Calu3 (cell line): Measurements from ENCODE around the gene PLEKHM3. TPM values are rescaled to one million over a fixed set of nuclear protein-coding genes. Genes with fewer than 3 reads are reported as not detected.

Experiments
- BruUV-seq: library from RNA; stranded (reverse); fragments of 400-500 nt; replicated peaks from 2 replicates; lab custom pipeline; 2021; lab: Mats Ljungman, UMichigan
- CTCF ChIA-PET: fragments of 300-600 bp; sonication (Branson Sonifier 250); formaldehyde crosslinking; loops from one replicate; lab custom pipeline; 2022; ENCODE audit warnings: antibody characterized with exemption; lab: Charles Lee
- DNase-seq: peaks from one replicate; pipeline ENCODE4 v3.0.0; 2022
- H3K27ac Mint-ChIP-seq: one replicate; pipeline ENCODE4 v1.8.0; 2022; ENCODE audit warnings: mixed read lengths; ENCODE audit not compliant: unreplicated experiment
- H3K27me3 Mint-ChIP-seq: one replicate; pipeline ENCODE4 v1.8.0; 2022; ENCODE audit warnings: mixed read lengths; ENCODE audit not compliant: unreplicated experiment
- H3K36me3 Mint-ChIP-seq: one replicate; pipeline ENCODE4 v1.8.0; 2022; ENCODE audit warnings: mild to moderate bottlenecking, moderate library complexity, mixed read lengths; ENCODE audit not compliant: insufficient read depth, unreplicated experiment
- H3K4me1 Mint-ChIP-seq: one replicate; pipeline ENCODE4 v1.8.0; 2022; ENCODE audit warnings: mild to moderate bottlenecking, low read depth, mixed read lengths; ENCODE audit not compliant: unreplicated experiment
- H3K4me3 Mint-ChIP-seq: one replicate; pipeline ENCODE4 v1.8.0; 2022; ENCODE audit warnings: mild to moderate bottlenecking, low read depth, moderate library complexity, mixed read lengths; ENCODE audit not compliant: unreplicated experiment
- H3K9me3 Mint-ChIP-seq: one replicate; pipeline ENCODE4 v1.8.0; 2022; ENCODE audit warnings: low read depth, mixed read lengths; ENCODE audit not compliant: unreplicated experiment
- CTCF ChIP-seq: fragments of 200-600 bp; IDR thresholded peaks from one replicate; pipeline ENCODE4 v1.8.0; 2022; ENCODE audit warnings: antibody characterized with exemption; ENCODE audit not compliant: unreplicated experiment
- intact Hi-C: fragments of 100-400 bp; cut with micrococcal nuclease; formaldehyde crosslinking; loops from one replicate; pipeline ENCODE4 v1.10.0; 2022; ENCODE audit not compliant: unreplicated experiment
- total RNA-seq: library from RNA; stranded (reverse); gene quantifications from 2 replicates; pipeline ENCODE4 v1.2.3, GENCODE V29; 2022

PLEKHM3 gene
- total RNA-seq, 1 experiment from 2014 or later: 8.0 TPM

DNA sequence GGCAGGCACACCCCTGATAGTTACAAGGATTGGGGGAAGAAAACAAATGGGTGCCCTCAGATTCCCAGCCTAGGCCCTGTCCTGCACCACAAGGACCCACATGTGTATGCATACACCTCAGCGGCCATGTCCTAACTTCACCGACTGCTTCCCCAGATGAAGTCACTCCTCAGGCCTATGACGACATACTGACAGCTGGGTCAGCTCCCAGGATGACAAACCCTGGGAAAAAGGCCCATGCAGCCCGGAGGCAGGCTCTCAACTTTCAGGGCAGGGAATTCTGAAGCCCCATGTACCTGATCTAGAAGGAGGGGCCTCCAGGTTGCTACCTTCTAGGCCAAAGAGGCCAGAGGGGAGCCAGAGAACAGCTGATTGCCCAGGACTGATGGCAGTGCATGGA, 11.0 kb upstream of the PLEKHM3 start:
- Mint-ChIP-seq H3K9me3 (no peaks in the 10 kb centered on the region), H3K36me3 (peaks cover 5% of the 10 kb centered on the region), H3K27me3 (no peaks in the 10 kb centered on the region), H3K27ac (no peak overlapping the region), H3K4me3 (no peak overlapping the region), H3K4me1 (peaks cover 19% of the 10 kb centered on the region)
- CTCF ChIA-PET: interaction anchor here (0.6 kb wide), 1 partner anchor 337 kb away, joined by 3 read pairs; no protein-coding TSS in a partner anchor
- intact Hi-C loops: loop anchor here (10.0 kb wide), 1 partner anchor 402 kb away; no protein-coding TSS in a partner anchor
- no peak for TF ChIP-seq CTCF
- BruUV-seq: no TSS peak
- DNase-seq: no peak

GRCh38 chr2:208034503-208035140, 9.3 kb upstream of the PLEKHM3 start:
- peaks cover 14% of the 10 kb centered on the region for H3K4me1 Mint-ChIP-seq
- H3K9me3 Mint-ChIP-seq: no peaks in the 10 kb centered on the region
- DNase-seq: no peak
- peaks cover 5% of the 10 kb centered on the region for H3K36me3 Mint-ChIP-seq
- H3K27ac Mint-ChIP-seq: peak overlapping the region; percentile 55
- intact Hi-C loops: loop anchor here (1.0 to 10.0 kb wide), 4 partner anchors 61 to 400 kb away; no protein-coding TSS in a partner anchor
- no peak for TF ChIP-seq CTCF
- H3K4me3 Mint-ChIP-seq: no peak overlapping the region
- CTCF ChIA-PET: interaction anchor here (1.0 to 2.3 kb wide), 9 partner anchors 19 to 308 kb away, joined by 3 to 19 read pairs (median 4); no protein-coding TSS in a partner anchor
- no peaks in the 10 kb centered on the region for H3K27me3 Mint-ChIP-seq
- no TSS peak for BruUV-seq

DNA sequence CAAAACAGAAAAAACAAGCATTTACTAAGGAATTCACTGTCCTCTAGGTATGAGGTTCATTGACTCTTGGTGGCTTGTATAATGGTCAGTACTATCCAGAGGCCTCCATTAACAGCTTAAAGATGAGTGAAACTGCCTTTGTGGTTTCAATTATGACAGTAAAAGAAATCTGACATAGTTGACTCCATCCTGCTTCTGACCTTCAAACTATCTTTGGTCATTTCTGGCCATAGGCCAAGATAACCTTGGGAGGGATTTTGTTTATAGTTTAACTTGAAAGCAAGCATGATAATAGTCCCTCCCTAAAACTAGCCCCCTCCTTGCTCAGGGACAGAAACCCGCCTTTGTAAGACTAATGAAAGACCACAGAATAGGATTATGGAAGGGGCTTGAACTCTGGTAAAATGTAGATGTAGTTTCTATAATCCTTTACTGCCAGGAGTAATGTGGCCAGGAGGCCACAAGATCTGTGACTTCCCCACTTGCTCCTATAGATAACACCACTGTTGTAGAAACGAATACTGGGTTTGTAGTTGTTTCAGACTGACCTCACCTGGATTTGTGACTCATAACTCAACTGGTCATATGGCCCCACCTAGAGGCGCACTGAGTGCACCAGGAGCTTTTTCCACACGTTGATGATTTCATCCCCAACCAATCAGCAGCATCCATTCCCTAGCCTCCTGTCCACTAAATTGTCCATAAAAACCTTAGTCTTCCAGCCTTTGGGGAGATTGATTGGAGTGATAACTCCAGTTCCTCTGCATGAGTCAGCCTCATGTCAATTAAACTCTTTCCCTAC, 8.6 kb upstream of the PLEKHM3 start:
- intact Hi-C loops: loop anchor here (1.0 to 10.0 kb wide), 4 partner anchors 61 to 399 kb away; no protein-coding TSS in a partner anchor
- Mint-ChIP-seq H3K27me3 (no peaks in the 10 kb centered on the region), H3K27ac (peak overlapping the region; percentile 55), H3K4me1 (peaks cover 14% of the 10 kb centered on the region), H3K9me3 (no peaks in the 10 kb centered on the region), H3K36me3 (peaks cover 5% of the 10 kb centered on the region), H3K4me3 (no peak overlapping the region)
- BruUV-seq: no TSS peak
- DNase-seq: peak; percentile 78
- CTCF ChIA-PET: interaction anchor here (1.0 to 2.3 kb wide), 9 partner anchors 18 to 308 kb away, joined by 3 to 19 read pairs (median 4); no protein-coding TSS in a partner anchor
- TF ChIP-seq CTCF: peak; percentile 43

DNA sequence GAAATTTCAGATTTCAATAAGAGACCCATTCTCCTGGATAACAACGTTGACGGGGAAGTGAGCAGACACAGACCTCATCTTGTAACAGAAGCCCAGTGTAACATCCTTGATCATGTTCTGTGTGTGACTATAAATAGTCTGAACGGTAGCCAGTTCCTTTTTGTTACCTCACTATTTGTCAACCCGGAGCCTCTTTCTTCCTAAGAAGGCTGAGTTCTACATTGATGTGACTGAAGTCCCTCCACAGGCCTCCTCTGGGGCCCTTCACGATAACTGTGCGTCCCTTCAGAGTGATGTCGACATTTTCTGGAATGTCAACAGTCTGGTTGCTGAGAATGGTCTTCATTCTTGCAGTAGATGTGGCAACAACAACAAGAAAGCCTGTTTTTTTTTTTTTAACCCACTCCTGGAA, 6.3 kb upstream of the PLEKHM3 start:
- intact Hi-C loops: loop anchor here (10.0 kb wide), 1 partner anchor 397 kb away; no protein-coding TSS in a partner anchor
- Mint-ChIP-seq H3K27ac (no peak overlapping the region), H3K9me3 (no peaks in the 10 kb centered on the region), H3K27me3 (no peaks in the 10 kb centered on the region), H3K36me3 (peaks cover 5% of the 10 kb centered on the region), H3K4me3 (no peak overlapping the region), H3K4me1 (peaks cover 14% of the 10 kb centered on the region)
- BruUV-seq: no TSS peak
- TF ChIP-seq CTCF: no peak
- CTCF ChIA-PET: no interaction called here
- peak; percentile 47 for DNase-seq
